PFSK-1 (cell line): Measurements from ENCODE around the gene C1QTNF1.

Source experiments
- FOXP2 ChIP-seq: optimal IDR thresholded peaks from 2 replicates; pipeline ENCODE3; 2011; ENCODE audit warnings: borderline replicate concordance, control low read depth, inconsistent platforms; ENCODE audit not compliant: insufficient read depth; ENCODE audit errors: extremely low read length, extremely low read depth
- POLR2AphosphoS5 ChIP-seq: IDR thresholded peaks from 2 replicates; pipeline ENCODE4 v1.6.1; 2012; ENCODE audit warnings: low read depth, mild to moderate bottlenecking, control low read depth, low read length, moderate library complexity
- REST ChIP-seq, 2 experiments: IDR thresholded peaks; 2 replicates each; pipeline versions ENCODE4 v1.6.1 to v1.8.0; 2011 to 2012; ENCODE audit warnings: low read depth in 2 of 2, low read length in 2 of 2, control low read depth in 1 of 2, inconsistent platforms in 1 of 2, mild to moderate bottlenecking in 1 of 2, moderate library complexity in 1 of 2; ENCODE audit not compliant: insufficient read depth in 1 of 2
- SIN3A ChIP-seq: IDR thresholded peaks from 2 replicates; pipeline ENCODE4 v1.6.1; 2012; ENCODE audit warnings: mild to moderate bottlenecking, low read length, moderate library complexity, borderline replicate concordance; ENCODE audit not compliant: insufficient read depth
- TAF1 ChIP-seq: IDR thresholded peaks from 2 replicates; pipeline ENCODE4 v1.6.1; 2012; ENCODE audit warnings: low read length, control low read depth, borderline replicate concordance; ENCODE audit not compliant: insufficient read depth

The C1QTNF1 gene

GRCh38 chr17:79028496-79029326 is 4.7 kb downstream of the C1QTNF1 start:
- TF ChIP-seq FOXP2: no peak
- no peak for TF ChIP-seq TAF1
- no peak for TF ChIP-seq POLR2AphosphoS5
- no peak for TF ChIP-seq REST (IDR thresholded peaks at IDR 0.05; ENCODE audit: insufficient read depth in 1 of 2, low read depth in 2 of 2, low read length in 2 of 2)
- TF ChIP-seq SIN3A: no peak

- TF ChIP-seq POLR2AphosphoS5 (no peak), SIN3A (no peak), TAF1 (no peak), FOXP2 (no peak), REST (IDR thresholded peaks at IDR 0.05; ENCODE audit: insufficient read depth in 1 of 2, low read depth in 2 of 2, low read length in 2 of 2) (no peak)
Observed at GRCh38 chr17:79029327-79030009, 5.5 kb downstream of the C1QTNF1 start.

GRCh38 chr17:79031996-79032875 is 8.3 kb downstream of the C1QTNF1 start:
- TF ChIP-seq FOXP2: no peak
- no peak for TF ChIP-seq POLR2AphosphoS5
- TF ChIP-seq REST (IDR thresholded peaks at IDR 0.05; ENCODE audit: insufficient read depth in 1 of 2, low read depth in 2 of 2, low read length in 2 of 2): no peak
- no peak for TF ChIP-seq TAF1
- TF ChIP-seq SIN3A: no peak

- no peak for TF ChIP-seq POLR2AphosphoS5
- no peak for TF ChIP-seq FOXP2
- no peak for TF ChIP-seq REST (IDR thresholded peaks at IDR 0.05; ENCODE audit: insufficient read depth in 1 of 2, low read depth in 2 of 2, low read length in 2 of 2)
- no peak for TF ChIP-seq SIN3A
- TF ChIP-seq TAF1: no peak
Observed at GRCh38 chr17:79033046-79033616, 9.2 kb downstream of the C1QTNF1 start.
